ENCODE results near the gene PLCB1. TPM values are rescaled to one million over a fixed set of nuclear protein-coding genes. Genes with fewer than 3 reads are reported as not detected.

PLCB1 gene
- polyA plus RNA-seq, 1 donor (not counting 4 experiments of a cell fraction or from before 2014, with no cell fraction given) = 0.37 TPM

- Histone ChIP-seq H3K27me3 (ENCODE audit: control insufficient read depth, extremely low read depth, insufficient read depth, low read length) (no peaks in the 10 kb centered on the region), H3K9ac (ENCODE audit: control insufficient read depth, extremely low read depth, insufficient read depth, low read length) (no peak overlapping the region), H3K4me1 (ENCODE audit: control insufficient read depth, extremely low read depth, insufficient read depth, low read length) (no peaks in the 10 kb centered on the region), H3K27ac (ENCODE audit: control insufficient read depth, insufficient read depth, low read length) (no peak overlapping the region), H4K20me1 (ENCODE audit: control insufficient read depth, extremely low read depth, insufficient read depth, low read length) (no peaks in the 10 kb centered on the region), H3K9me3 (ENCODE audit: control insufficient read depth, low read depth, low read length) (no peaks in the 10 kb centered on the region), H3K4me2 (ENCODE audit: control insufficient read depth, extremely low read depth, insufficient read depth, low read depth, low read length) (no peak overlapping the region), H3K79me2 (ENCODE audit: control insufficient read depth, insufficient read depth, low read length) (no peaks in the 10 kb centered on the region), H3K36me3 (ENCODE audit: control insufficient read depth in 2 of 2, extremely low read depth in 1 of 2, insufficient read depth in 2 of 2, low read length in 2 of 2) (no peaks in the 10 kb centered on the region), H3K9me1 (ENCODE audit: control insufficient read depth, extremely low read depth, insufficient read depth, low read length) (no peaks in the 10 kb centered on the region), H2AFZ (ENCODE audit: control insufficient read depth, low read length) (no peak overlapping the region), H3K4me3 (ENCODE audit: control insufficient read depth in 2 of 3, extremely low read depth in 1 of 3, insufficient read depth in 2 of 3, low read depth in 1 of 3, low read length in 3 of 3) (no peak overlapping the region)
- dilution Hi-C loops (cut with MboI; ENCODE audit: extremely low pct_ligation_motif_present, low sequenced_read_pairs) = no loop called here
- DNase-seq (ENCODE audit: low read depth, low spot score) = no peak
- no peak for FAIRE-seq
- TF ChIP-seq CTCF (optimal IDR thresholded peaks at IDR 0.05 in 1 of 3, IDR thresholded peaks at IDR 0.05 in 1 of 3, conservative IDR thresholded peaks at IDR 0.05 in 1 of 3; ENCODE audit: extremely low read depth in 1 of 3, insufficient read depth in 2 of 3, low read length in 3 of 3) (no peak), EZH2 (IDR thresholded peaks at IDR 0.05; ENCODE audit: low read length) (no peak)
These were observed 416.0 kb downstream of the PLCB1 start for GRCh38 chr20:8547968-8548588.

GRCh38 chr20:8549192-8549591, 417.1 kb downstream of the PLCB1 start:
- Histone ChIP-seq H3K79me2 (ENCODE audit: control insufficient read depth, insufficient read depth, low read length) (no peaks in the 10 kb centered on the region), H3K4me3 (ENCODE audit: control insufficient read depth in 2 of 3, extremely low read depth in 1 of 3, insufficient read depth in 2 of 3, low read depth in 1 of 3, low read length in 3 of 3) (no peak overlapping the region), H3K9ac (ENCODE audit: control insufficient read depth, extremely low read depth, insufficient read depth, low read length) (no peak overlapping the region), H3K4me1 (ENCODE audit: control insufficient read depth, extremely low read depth, insufficient read depth, low read length) (no peaks in the 10 kb centered on the region), H4K20me1 (ENCODE audit: control insufficient read depth, extremely low read depth, insufficient read depth, low read length) (no peaks in the 10 kb centered on the region), H2AFZ (ENCODE audit: control insufficient read depth, low read length) (no peak overlapping the region), H3K9me3 (ENCODE audit: control insufficient read depth, low read depth, low read length) (no peaks in the 10 kb centered on the region), H3K36me3 (ENCODE audit: control insufficient read depth in 2 of 2, extremely low read depth in 1 of 2, insufficient read depth in 2 of 2, low read length in 2 of 2) (no peaks in the 10 kb centered on the region), H3K4me2 (ENCODE audit: control insufficient read depth, extremely low read depth, insufficient read depth, low read depth, low read length) (no peak overlapping the region), H3K9me1 (ENCODE audit: control insufficient read depth, extremely low read depth, insufficient read depth, low read length) (no peaks in the 10 kb centered on the region), H3K27ac (ENCODE audit: control insufficient read depth, insufficient read depth, low read length) (no peak overlapping the region), H3K27me3 (ENCODE audit: control insufficient read depth, extremely low read depth, insufficient read depth, low read length) (no peaks in the 10 kb centered on the region)
- dilution Hi-C loops (cut with MboI; ENCODE audit: extremely low pct_ligation_motif_present, low sequenced_read_pairs) = no loop called here
- FAIRE-seq (no peak), DNase-seq (ENCODE audit: low read depth, low spot score) (no peak)
- no peak for TF ChIP-seq EZH2 (IDR thresholded peaks at IDR 0.05; ENCODE audit: low read length)

GRCh38 chr20:8557711-8558110, 425.6 kb downstream of the PLCB1 start:
- Histone ChIP-seq H3K4me2 (ENCODE audit: control insufficient read depth, extremely low read depth, insufficient read depth, low read depth, low read length) (no peak overlapping the region), H3K9me1 (ENCODE audit: control insufficient read depth, extremely low read depth, insufficient read depth, low read length) (no peaks in the 10 kb centered on the region), H3K79me2 (ENCODE audit: control insufficient read depth, insufficient read depth, low read length) (no peaks in the 10 kb centered on the region), H3K27me3 (ENCODE audit: control insufficient read depth, extremely low read depth, insufficient read depth, low read length) (no peaks in the 10 kb centered on the region), H3K27ac (ENCODE audit: control insufficient read depth, insufficient read depth, low read length) (no peak overlapping the region), H3K9me3 (ENCODE audit: control insufficient read depth, low read depth, low read length) (no peaks in the 10 kb centered on the region), H3K4me1 (ENCODE audit: control insufficient read depth, extremely low read depth, insufficient read depth, low read length) (no peaks in the 10 kb centered on the region), H2AFZ (ENCODE audit: control insufficient read depth, low read length) (no peak overlapping the region), H3K9ac (ENCODE audit: control insufficient read depth, extremely low read depth, insufficient read depth, low read length) (no peak overlapping the region), H3K4me3 (ENCODE audit: control insufficient read depth in 2 of 3, extremely low read depth in 1 of 3, insufficient read depth in 2 of 3, low read depth in 1 of 3, low read length in 3 of 3) (no peak overlapping the region), H4K20me1 (ENCODE audit: control insufficient read depth, extremely low read depth, insufficient read depth, low read length) (no peaks in the 10 kb centered on the region), H3K36me3 (ENCODE audit: control insufficient read depth in 2 of 2, extremely low read depth in 1 of 2, insufficient read depth in 2 of 2, low read length in 2 of 2) (no peaks in the 10 kb centered on the region)
- dilution Hi-C loops (cut with MboI; ENCODE audit: extremely low pct_ligation_motif_present, low sequenced_read_pairs) = no loop called here
- DNase-seq (ENCODE audit: low read depth, low spot score) = no peak
- no peak for FAIRE-seq
- no peak for TF ChIP-seq EZH2 (IDR thresholded peaks at IDR 0.05; ENCODE audit: low read length)
- no peak for TF ChIP-seq CTCF (optimal IDR thresholded peaks at IDR 0.05 in 1 of 3, IDR thresholded peaks at IDR 0.05 in 1 of 3, conservative IDR thresholded peaks at IDR 0.05 in 1 of 3; ENCODE audit: extremely low read depth in 1 of 3, insufficient read depth in 2 of 3, low read length in 3 of 3)

Measured in keratinocyte (primary cell).